ENCODE measurements around the gene SARM1. TPM values are rescaled to one million over a fixed set of nuclear protein-coding genes. Genes with fewer than 3 reads are reported as not detected.

Gene SARM1
- total RNA-seq, 1 experiment from 2014 or later = 37.7 TPM

DNA sequence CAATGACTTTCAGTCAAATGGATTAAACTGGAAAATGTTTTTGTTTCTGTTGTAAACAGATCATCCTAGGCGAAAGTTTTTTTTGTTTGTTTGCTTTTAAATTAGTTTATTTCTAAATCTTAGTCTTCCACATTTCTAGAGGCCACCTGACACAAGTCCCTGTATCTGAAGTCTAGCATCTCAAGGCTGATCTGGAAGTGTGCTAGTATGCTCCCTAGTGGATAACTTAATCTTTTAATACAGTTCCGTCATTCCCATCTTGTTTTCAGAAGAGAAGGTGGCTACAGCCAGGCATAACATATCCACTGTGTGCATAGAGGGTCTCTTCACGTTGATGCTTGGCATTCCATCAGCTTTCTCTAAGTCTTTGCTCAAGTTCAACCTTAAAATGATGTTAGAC, 43.8 kb upstream of the SARM1 start:
- intact Hi-C loops (cut with micrococcal nuclease; ENCODE audit: unreplicated experiment) = no loop called here

GRCh38 chr17:28328325-28328724, 43.2 kb upstream of the SARM1 start:
- no peak for DNase-seq (ENCODE audit: low spot score)

More for the DNA sequence above, 43.8 kb upstream of the SARM1 start:
- no peak overlapping the region for H3K27ac ChIP-seq (ENCODE audit: low read depth, low read length, poor library complexity, severe bottlenecking)
- CTCF ChIA-PET = no interaction called here
- no peak for TF ChIP-seq CTCF (conservative IDR thresholded peaks at IDR 0.05; ENCODE audit: low read depth, low read length)
- no peak for TF ChIP-seq EZH2 (IDR thresholded peaks at IDR 0.05; ENCODE audit: borderline replicate concordance, low read depth, low read length, poor library complexity, severe bottlenecking)
- H3K36me3 ChIP-seq (ENCODE audit: insufficient read depth, low read length, poor library complexity, severe bottlenecking) = peaks cover 52% of the 10 kb centered on the region
- H3K9me3 ChIP-seq (ENCODE audit: low read depth, low read length, poor library complexity, severe bottlenecking) = no peaks in the 10 kb centered on the region
- no peak for DNase-seq (ENCODE audit: low spot score)
- no peaks in the 10 kb centered on the region for H3K27me3 ChIP-seq (replicated peaks; ENCODE audit: insufficient read depth, low read depth, low read length, poor library complexity)
- H3K4me1 ChIP-seq (ENCODE audit: insufficient read depth, low read length, poor library complexity, severe bottlenecking) = peaks cover 6% of the 10 kb centered on the region
- H3K4me3 ChIP-seq (ENCODE audit: low read depth, low read length, poor library complexity, severe bottlenecking) = no peak overlapping the region
- POLR2A ChIA-PET (ENCODE audit: low non-redundant PET) = interaction anchor here (0.7 kb wide), 1 partner anchor 42 kb away, joined by 3 read pairs; no protein-coding TSS in a partner anchor
- no TSS peak for BruUV-seq (replicated peaks)

DNA sequence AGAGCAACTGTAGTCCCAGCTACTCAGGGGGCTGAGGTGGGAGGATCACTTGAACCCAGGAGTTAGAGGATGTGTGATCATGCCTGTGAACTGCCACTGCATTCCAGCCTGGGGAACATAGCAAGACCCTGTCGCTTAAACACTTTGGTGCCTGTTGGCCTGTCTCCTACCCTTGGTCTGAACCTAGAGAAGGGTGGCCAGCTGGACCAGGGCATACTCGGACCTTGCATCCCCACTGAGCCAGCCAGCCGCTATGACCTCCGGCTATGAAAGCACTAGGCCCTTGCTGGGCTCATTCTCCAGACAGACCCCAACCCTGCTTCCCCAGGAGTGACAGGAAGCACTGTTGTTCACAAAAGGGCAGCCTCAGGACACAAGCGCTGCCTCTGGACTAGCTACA, 40.8 kb upstream of the SARM1 start:
- Histone ChIP-seq H3K27ac (ENCODE audit: low read depth, low read length, poor library complexity, severe bottlenecking) (no peak overlapping the region), H3K9me3 (ENCODE audit: low read depth, low read length, poor library complexity, severe bottlenecking) (no peaks in the 10 kb centered on the region), H3K27me3 (replicated peaks; ENCODE audit: insufficient read depth, low read depth, low read length, poor library complexity) (no peaks in the 10 kb centered on the region), H3K4me3 (ENCODE audit: low read depth, low read length, poor library complexity, severe bottlenecking) (no peak overlapping the region), H3K4me1 (ENCODE audit: insufficient read depth, low read length, poor library complexity, severe bottlenecking) (peaks cover 4% of the 10 kb centered on the region), H3K36me3 (ENCODE audit: insufficient read depth, low read length, poor library complexity, severe bottlenecking) (peaks cover 43% of the 10 kb centered on the region)
- BruUV-seq (replicated peaks) = no TSS peak
- DNase-seq (ENCODE audit: low spot score) = no peak
- intact Hi-C loops (cut with micrococcal nuclease; ENCODE audit: unreplicated experiment) = no loop called here
- TF ChIP-seq CTCF (conservative IDR thresholded peaks at IDR 0.05; ENCODE audit: low read depth, low read length) (no peak), EZH2 (IDR thresholded peaks at IDR 0.05; ENCODE audit: borderline replicate concordance, low read depth, low read length, poor library complexity, severe bottlenecking) (no peak)
- ChIA-PET POLR2A (ENCODE audit: low non-redundant PET) (interaction anchor here (0.6 kb wide), 1 partner anchor 124 kb away, joined by 6 read pairs; no protein-coding TSS in a partner anchor), CTCF (no interaction called here)

More at GRCh38 chr17:28328325-28328724, 43.2 kb upstream of the SARM1 start:
- Histone ChIP-seq H3K27ac (ENCODE audit: low read depth, low read length, poor library complexity, severe bottlenecking) (no peak overlapping the region), H3K4me3 (ENCODE audit: low read depth, low read length, poor library complexity, severe bottlenecking) (no peak overlapping the region), H3K36me3 (ENCODE audit: insufficient read depth, low read length, poor library complexity, severe bottlenecking) (peaks cover 52% of the 10 kb centered on the region), H3K9me3 (ENCODE audit: low read depth, low read length, poor library complexity, severe bottlenecking) (no peaks in the 10 kb centered on the region), H3K4me1 (ENCODE audit: insufficient read depth, low read length, poor library complexity, severe bottlenecking) (no peaks in the 10 kb centered on the region), H3K27me3 (replicated peaks; ENCODE audit: insufficient read depth, low read depth, low read length, poor library complexity) (no peaks in the 10 kb centered on the region)
- POLR2A ChIA-PET (ENCODE audit: low non-redundant PET) = interaction anchor here (0.7 kb wide), 1 partner anchor 43 kb away, joined by 3 read pairs; no protein-coding TSS in a partner anchor
- intact Hi-C loops (cut with micrococcal nuclease; ENCODE audit: unreplicated experiment) = no loop called here
- CTCF ChIA-PET = no interaction called here
- TF ChIP-seq EZH2 (IDR thresholded peaks at IDR 0.05; ENCODE audit: borderline replicate concordance, low read depth, low read length, poor library complexity, severe bottlenecking) (no peak), CTCF (conservative IDR thresholded peaks at IDR 0.05; ENCODE audit: low read depth, low read length) (no peak)
- no TSS peak for BruUV-seq (replicated peaks)

All from A673 (cell line).